Fibroblast of lung (primary cell): ENCODE measurements around the gene MORN1. TPM values are rescaled to one million over a fixed set of nuclear protein-coding genes. Genes with fewer than 3 reads are reported as not detected.

ENCODE experiments used
- DNase-seq, 2 donors: peaks; one replicate each; pipeline versions ENCODE4 v3.0.0 to v3.0.0-alpha.2; 2010; ENCODE audit warnings: low read depth in 2 of 2
- H2AFZ ChIP-seq: 2 replicates; pipeline ENCODE4 v1.5.1; 2012; ENCODE audit warnings: low read length, control low read depth, inconsistent platforms
- H3K27ac ChIP-seq: 2 replicates; pipeline ENCODE4 v1.5.1; 2011; ENCODE audit warnings: low read length, control low read depth; ENCODE audit not compliant: insufficient read depth
- H3K27me3 ChIP-seq: 2 replicates; pipeline ENCODE4 v1.5.1; 2011; ENCODE audit warnings: mild to moderate bottlenecking, low read length; ENCODE audit not compliant: control insufficient read depth, insufficient read depth
- H3K36me3 ChIP-seq: 2 replicates; pipeline ENCODE4 v1.5.1; 2011; ENCODE audit warnings: low read length; ENCODE audit not compliant: control insufficient read depth, insufficient read depth
- H3K4me1 ChIP-seq: 2 replicates; pipeline ENCODE4 v1.5.1; 2011; ENCODE audit warnings: low read length; ENCODE audit not compliant: control insufficient read depth, insufficient read depth; ENCODE audit errors: extremely low read depth
- H3K4me2 ChIP-seq: 2 replicates; pipeline ENCODE4 v1.5.1; 2011; ENCODE audit warnings: low read length, control low read depth; ENCODE audit not compliant: insufficient read depth; ENCODE audit errors: extremely low read depth
- H3K4me3 ChIP-seq, 4 experiments: fragments of 200-600 bp in 1 of 4; sonication (generic) in 1 of 4; replicated peaks in 1 of 4; 2 replicates each; pipeline ENCODE4 v1.5.1; 2011 to 2016; ENCODE audit warnings: low read length in 4 of 4, low read depth in 3 of 4, mild to moderate bottlenecking in 3 of 4, control low read depth in 2 of 4, inconsistent platforms in 1 of 4, mixed read lengths in 1 of 4; ENCODE audit not compliant: insufficient read depth in 1 of 4; ENCODE audit errors: control extremely low read depth in 1 of 4
- H3K79me2 ChIP-seq: 2 replicates; pipeline ENCODE4 v1.5.1; 2012; ENCODE audit warnings: mild to moderate bottlenecking, low read length, inconsistent platforms; ENCODE audit not compliant: control insufficient read depth, insufficient read depth
- H3K9ac ChIP-seq: 2 replicates; pipeline ENCODE4 v1.5.1; 2011; ENCODE audit warnings: mild to moderate bottlenecking, low read length, control low read depth; ENCODE audit not compliant: insufficient read depth
- H3K9me3 ChIP-seq: 2 replicates; pipeline ENCODE4 v1.5.1; 2012; ENCODE audit warnings: low read depth, low read length; ENCODE audit not compliant: control insufficient read depth, insufficient read depth
- H4K20me1 ChIP-seq: 2 replicates; pipeline ENCODE4 v1.5.1; 2011; ENCODE audit warnings: low read length; ENCODE audit not compliant: control insufficient read depth, insufficient read depth; ENCODE audit errors: extremely low read depth
- CTCF ChIP-seq, 2 donors: IDR thresholded peaks in 1 of 2; conservative IDR thresholded peaks in 1 of 2; 1 replicate in 1 of 2; 2 replicates in 1 of 2; pipeline ENCODE4 v1.5.1; 2011 to 2012; ENCODE audit warnings: low read length in 2 of 2, control low read depth in 1 of 2, inconsistent platforms in 1 of 2, low read depth in 1 of 2, mild to moderate bottlenecking in 1 of 2
- EZH2 ChIP-seq: IDR thresholded peaks from 2 replicates; pipeline ENCODE4 v1.5.1; 2012; ENCODE audit warnings: low read length, control low read depth, mild to moderate bottlenecking; ENCODE audit errors: missing control alignments
- polyA plus RNA-seq, 2 donors: library from polyadenylated mRNA; depleted of rRNA in 1 of 2; stranded (reverse) in 1 of 2; unstranded in 1 of 2; fragments of >200 nt; gene quantifications; 2 replicates each; pipeline ENCODE4 v1.2.1, GENCODE V29; 2011 to 2012; ENCODE audit warnings: missing spikeins in 1 of 2
- total RNA-seq: library from RNA; depleted of rRNA; stranded (reverse); fragments of >200 nt; gene quantifications from 2 replicates; pipeline ENCODE4 v1.2.1, GENCODE V29; 2014

MORN1 gene
- total and polyA plus RNA-seq, 2 donors (not counting 1 experiment from before 2014, with no cell fraction given) = 3.5 to 10.6 TPM

- H3K27ac ChIP-seq = no peak overlapping the region
- no peaks in the 10 kb centered on the region for H4K20me1 ChIP-seq
- no peaks in the 10 kb centered on the region for H3K9me3 ChIP-seq
- peaks cover 15% of the 10 kb centered on the region for H3K4me1 ChIP-seq
- no peak overlapping the region for H2AFZ ChIP-seq
- H3K9ac ChIP-seq = no peak overlapping the region
- H3K27me3 ChIP-seq = no peaks in the 10 kb centered on the region
- H3K4me2 ChIP-seq = no peak overlapping the region
- no peak for TF ChIP-seq CTCF (conservative IDR thresholded peaks at IDR 0.05 in 1 of 2, IDR thresholded peaks at IDR 0.05 in 1 of 2; ENCODE audit: low read depth in 1 of 2, low read length in 2 of 2)
- TF ChIP-seq EZH2 = no peak
- H3K4me3 ChIP-seq = no peak overlapping the region
- H3K36me3 ChIP-seq = peaks cover 6% of the 10 kb centered on the region
- no peaks in the 10 kb centered on the region for H3K79me2 ChIP-seq
- no peak for DNase-seq
Measured at GRCh38 chr1:2312515-2313301, 78.6 kb downstream of the MORN1 start.

GRCh38 chr1:2312160-2312514, 79.2 kb downstream of the MORN1 start:
- Histone ChIP-seq H3K9ac (no peak overlapping the region), H3K4me2 (no peak overlapping the region), H3K27ac (no peak overlapping the region), H3K36me3 (peaks cover 10% of the 10 kb centered on the region), H3K9me3 (no peaks in the 10 kb centered on the region), H4K20me1 (no peaks in the 10 kb centered on the region), H3K4me3 (no peak overlapping the region), H2AFZ (no peak overlapping the region), H3K79me2 (no peaks in the 10 kb centered on the region), H3K27me3 (no peaks in the 10 kb centered on the region), H3K4me1 (peaks cover 15% of the 10 kb centered on the region)
- TF ChIP-seq EZH2 = no peak
- no peak for TF ChIP-seq CTCF (conservative IDR thresholded peaks at IDR 0.05 in 1 of 2, IDR thresholded peaks at IDR 0.05 in 1 of 2; ENCODE audit: low read depth in 1 of 2, low read length in 2 of 2)
- DNase-seq = no peak

GRCh38 chr1:2311184-2312032, 79.9 kb downstream of the MORN1 start:
- no peaks in the 10 kb centered on the region for H3K27me3 ChIP-seq
- H3K36me3 ChIP-seq = peaks cover 15% of the 10 kb centered on the region
- no peaks in the 10 kb centered on the region for H3K9me3 ChIP-seq
- H3K79me2 ChIP-seq = no peaks in the 10 kb centered on the region
- peak; percentile 56 to 57 for DNase-seq
- H3K4me1 ChIP-seq = peaks cover 15% of the 10 kb centered on the region
- no peaks in the 10 kb centered on the region for H4K20me1 ChIP-seq
- H3K4me3 ChIP-seq = no peak overlapping the region
- H2AFZ ChIP-seq = no peak overlapping the region
- peak overlapping the region; percentile 38 for H3K27ac ChIP-seq
- no peak overlapping the region for H3K9ac ChIP-seq
- no peak overlapping the region for H3K4me2 ChIP-seq
- no peak for TF ChIP-seq EZH2
- TF ChIP-seq CTCF (conservative IDR thresholded peaks at IDR 0.05 in 1 of 2, IDR thresholded peaks at IDR 0.05 in 1 of 2; ENCODE audit: low read depth in 1 of 2, low read length in 2 of 2) = peak; percentile 20 to 56
